Stimulated activated naive B cell treated with anti-CD40 and anti-IgM and Interleukin-4, amounts not matched to agents 10 μg/mL and 1 μg/mL and 100 μg/mL, for 72 hours (primary cell): ENCODE data around the gene SRF.

Source experiments
- ATAC-seq, 2 donors: fragments of 150-1000 bp; cut with Tn5 transposase; replicated peaks; 2 replicates each; pipeline ENCODE4 v1.10.0; 2021; ENCODE audit warnings: moderate library complexity in 1 of 2
- DNase-seq: peaks from one replicate; pipeline ENCODE4 v3.0.0; 2021
- H3K27ac Mint-ChIP-seq: one replicate; pipeline ENCODE4 v1.8.0; 2022; ENCODE audit warnings: mild to moderate bottlenecking, mixed read lengths
- H3K27me3 Mint-ChIP-seq, 2 donors: one replicate each; pipeline ENCODE4 v1.8.0; 2022; ENCODE audit warnings: mixed read lengths in 2 of 2
- H3K36me3 Mint-ChIP-seq, 2 donors: one replicate each; pipeline ENCODE4 v1.8.0; 2022; ENCODE audit warnings: mixed read lengths in 2 of 2, mild to moderate bottlenecking in 1 of 2
- H3K4me1 Mint-ChIP-seq, 2 donors: one replicate each; pipeline ENCODE4 v1.8.0; 2022; ENCODE audit warnings: mixed read lengths in 2 of 2, mild to moderate bottlenecking in 1 of 2
- H3K4me3 Mint-ChIP-seq, 2 donors: one replicate each; pipeline ENCODE4 v1.8.0; 2022; ENCODE audit warnings: mild to moderate bottlenecking in 2 of 2, mixed read lengths in 2 of 2, moderate library complexity in 1 of 2
- H3K9me3 Mint-ChIP-seq, 2 donors: one replicate each; pipeline ENCODE4 v1.8.0; 2022; ENCODE audit warnings: mixed read lengths in 2 of 2, mild to moderate bottlenecking in 1 of 2

SRF gene

DNA sequence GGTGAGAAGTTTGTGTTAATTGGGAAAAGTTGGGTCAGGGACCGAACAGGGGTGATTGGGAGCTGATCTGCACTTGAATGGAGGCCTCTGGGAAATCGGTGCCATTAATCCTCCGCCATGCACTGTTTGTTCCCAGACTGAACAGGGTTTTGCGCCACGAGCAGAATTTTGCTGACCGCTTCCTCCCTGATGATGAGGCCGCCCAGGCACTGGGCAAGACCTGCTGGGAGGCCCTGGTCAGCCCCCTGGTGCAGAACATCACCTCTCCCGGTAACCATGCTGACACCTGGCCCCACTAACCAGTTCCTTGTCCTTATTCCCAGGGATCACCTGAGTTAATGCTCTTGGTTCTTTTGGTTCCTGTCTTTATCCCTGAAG lies 32.6 kb downstream of the SRF start:
- no peaks in the 10 kb centered on the region for H3K9me3 Mint-ChIP-seq
- H3K4me1 Mint-ChIP-seq = peaks cover 0 to 4% of the 10 kb centered on the region in 2 donors
- H3K27me3 Mint-ChIP-seq = no peaks in the 10 kb centered on the region
- H3K36me3 Mint-ChIP-seq = peaks cover 41 to 62% of the 10 kb centered on the region in 2 donors
- no peak for DNase-seq
- no peak overlapping the region for H3K4me3 Mint-ChIP-seq
- no peak for ATAC-seq
- H3K27ac Mint-ChIP-seq = peak overlapping the region; percentile 33

DNA sequence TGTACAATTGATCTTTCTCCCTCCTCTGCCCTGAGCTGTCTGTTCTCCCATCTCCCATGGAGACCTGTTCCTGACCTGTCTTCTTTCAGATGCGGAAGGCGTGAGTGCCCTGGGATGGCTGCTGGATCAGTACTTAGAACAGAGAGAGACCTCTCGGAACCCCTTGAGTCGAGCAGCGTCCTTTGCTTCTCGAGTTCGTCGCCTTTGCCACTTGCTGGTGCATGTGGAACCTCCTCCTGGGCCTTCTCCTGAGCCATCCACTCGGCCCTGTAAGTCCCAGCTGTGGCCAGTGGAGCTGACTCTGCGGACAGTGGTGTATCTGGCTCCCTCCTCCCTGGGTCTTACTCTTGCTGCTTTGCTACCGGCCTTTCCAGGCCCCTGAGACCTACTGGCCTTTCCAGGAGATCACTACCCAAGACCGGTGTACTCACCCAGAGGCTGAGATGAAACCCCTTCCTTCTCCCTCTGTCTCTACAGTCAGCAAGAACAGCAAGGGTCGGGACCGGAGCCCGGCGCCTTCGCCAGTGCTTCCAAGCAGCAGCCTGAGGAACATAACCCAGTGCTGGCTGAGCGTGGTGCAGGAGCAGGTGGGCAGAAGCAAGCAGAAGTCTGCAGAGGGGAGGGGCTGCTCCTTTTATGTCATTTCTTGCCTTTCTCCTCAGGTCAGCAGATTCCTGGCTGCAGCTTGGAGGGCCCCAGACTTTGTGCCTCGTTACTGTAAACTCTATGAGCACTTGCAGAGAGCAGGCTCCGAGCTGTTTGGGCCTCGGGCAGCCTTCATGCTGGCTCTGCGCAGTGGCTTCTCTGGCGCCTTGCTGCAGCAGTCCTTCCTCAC lies 33.4 kb downstream of the SRF start:
- Mint-ChIP-seq H3K4me3 (no peak overlapping the region), H3K9me3 (no peaks in the 10 kb centered on the region), H3K27me3 (no peaks in the 10 kb centered on the region), H3K4me1 (peaks cover 0 to 4% of the 10 kb centered on the region in 2 donors), H3K36me3 (peaks cover 43 to 61% of the 10 kb centered on the region in 2 donors), H3K27ac (peak overlapping the region; percentile 33)
- DNase-seq = no peak
- ATAC-seq = no peak

DNA sequence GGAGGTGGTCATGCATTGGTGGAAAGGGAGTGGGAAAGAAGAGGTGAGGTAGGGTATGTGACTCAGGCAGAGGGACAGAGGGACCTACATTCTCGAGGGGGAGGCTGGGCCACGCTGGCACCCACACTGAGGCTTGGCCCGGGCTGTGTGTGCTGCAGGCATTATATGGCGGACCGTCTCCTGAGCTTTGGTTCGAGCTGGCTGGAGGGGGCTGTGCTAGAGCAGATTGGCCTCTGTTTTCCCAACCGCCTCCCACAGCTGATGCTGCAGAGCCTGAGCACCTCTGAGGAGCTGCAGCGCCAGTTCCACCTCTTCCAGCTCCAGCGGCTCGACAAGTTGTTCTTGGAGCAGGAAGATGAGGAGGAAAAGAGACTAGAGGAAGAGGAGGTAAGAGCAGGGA lies 34.8 kb downstream of the SRF start:
- H3K36me3 Mint-ChIP-seq = peaks cover 40 to 53% of the 10 kb centered on the region in 2 donors
- H3K9me3 Mint-ChIP-seq = no peaks in the 10 kb centered on the region
- H3K4me3 Mint-ChIP-seq = no peak overlapping the region
- ATAC-seq = no peak
- H3K27me3 Mint-ChIP-seq = no peaks in the 10 kb centered on the region
- DNase-seq = no peak
- no peak overlapping the region for H3K27ac Mint-ChIP-seq
- H3K4me1 Mint-ChIP-seq = peaks cover 0 to 4% of the 10 kb centered on the region in 2 donors

DNA sequence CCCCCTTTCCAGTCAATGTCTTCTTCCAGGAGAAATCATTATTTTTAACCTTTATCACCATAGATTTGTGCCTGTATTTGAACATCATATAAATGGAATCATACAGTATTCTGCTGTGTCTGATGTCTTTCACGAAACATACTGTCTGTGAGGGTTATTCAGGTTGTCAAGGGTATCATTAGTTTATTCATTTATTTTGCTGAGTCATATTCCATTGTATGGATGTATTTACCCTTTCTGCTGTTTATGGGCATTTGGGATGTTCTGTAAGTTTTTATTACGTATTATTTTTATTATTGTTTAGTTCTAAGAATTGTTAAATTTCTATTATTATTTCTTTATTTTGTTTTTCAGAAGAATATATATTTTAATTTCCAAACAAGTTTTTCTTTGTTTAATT lies 36.2 kb downstream of the SRF start:
- Mint-ChIP-seq H3K27me3 (no peaks in the 10 kb centered on the region), H3K27ac (peak overlapping the region; percentile 22), H3K9me3 (no peaks in the 10 kb centered on the region), H3K4me3 (no peak overlapping the region), H3K36me3 (peaks cover 37 to 47% of the 10 kb centered on the region in 2 donors), H3K4me1 (peaks cover 0 to 6% of the 10 kb centered on the region in 2 donors)
- DNase-seq = no peak
- ATAC-seq = no peak

DNA sequence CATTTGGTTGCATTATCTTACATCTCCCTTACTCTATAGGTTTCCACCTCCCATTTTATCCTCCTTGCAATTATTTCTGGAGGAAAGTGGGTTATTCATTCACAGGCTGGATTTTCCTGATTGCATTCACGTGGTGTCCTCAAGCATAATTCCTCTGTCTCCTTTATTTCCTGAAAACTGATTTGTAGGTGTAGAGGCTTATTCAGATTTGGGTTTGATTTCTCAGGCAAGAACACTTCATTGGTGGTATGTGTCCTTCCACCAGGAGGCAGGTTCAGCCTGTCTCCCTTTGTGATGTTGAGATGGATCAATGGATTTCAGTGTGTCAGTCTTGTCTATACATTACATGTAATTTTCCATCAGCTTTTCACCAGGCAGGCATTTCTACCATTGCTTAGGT lies 40.9 kb downstream of the SRF start:
- no peak for DNase-seq
- Mint-ChIP-seq H3K9me3 (no peaks in the 10 kb centered on the region), H3K4me3 (no peak overlapping the region), H3K27me3 (no peaks in the 10 kb centered on the region), H3K27ac (no peak overlapping the region), H3K36me3 (peaks cover 31 to 43% of the 10 kb centered on the region in 2 donors), H3K4me1 (peaks cover 0 to 6% of the 10 kb centered on the region in 2 donors)
- ATAC-seq = no peak

DNA sequence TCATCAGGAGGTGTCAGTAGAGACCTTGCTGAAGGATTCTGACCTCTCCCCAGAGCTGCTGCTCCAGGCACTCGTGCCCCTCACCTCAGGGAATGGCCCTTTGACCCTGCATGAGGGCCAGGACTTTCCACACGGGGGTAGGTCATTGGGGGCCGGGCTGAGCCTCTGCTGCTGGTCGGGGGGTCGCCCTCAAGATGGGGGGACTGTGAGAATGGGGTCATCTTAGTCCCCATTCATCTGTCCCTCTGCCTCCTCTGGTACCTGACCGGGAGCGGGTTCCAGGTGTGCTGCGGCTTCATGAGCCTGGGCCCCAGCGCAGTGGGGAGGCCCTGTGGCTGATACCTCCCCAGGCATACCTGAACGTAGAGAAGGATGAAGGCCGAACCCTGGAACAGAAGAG lies 42.4 kb downstream of the SRF start:
- no peaks in the 10 kb centered on the region for H3K27me3 Mint-ChIP-seq
- no peak overlapping the region for H3K4me3 Mint-ChIP-seq
- DNase-seq = no peak
- peaks cover 0 to 3% of the 10 kb centered on the region in 2 donors for H3K4me1 Mint-ChIP-seq
- no peak overlapping the region for H3K27ac Mint-ChIP-seq
- H3K36me3 Mint-ChIP-seq = peaks cover 41 to 47% of the 10 kb centered on the region in 2 donors
- no peak for ATAC-seq
- no peaks in the 10 kb centered on the region for H3K9me3 Mint-ChIP-seq

DNA sequence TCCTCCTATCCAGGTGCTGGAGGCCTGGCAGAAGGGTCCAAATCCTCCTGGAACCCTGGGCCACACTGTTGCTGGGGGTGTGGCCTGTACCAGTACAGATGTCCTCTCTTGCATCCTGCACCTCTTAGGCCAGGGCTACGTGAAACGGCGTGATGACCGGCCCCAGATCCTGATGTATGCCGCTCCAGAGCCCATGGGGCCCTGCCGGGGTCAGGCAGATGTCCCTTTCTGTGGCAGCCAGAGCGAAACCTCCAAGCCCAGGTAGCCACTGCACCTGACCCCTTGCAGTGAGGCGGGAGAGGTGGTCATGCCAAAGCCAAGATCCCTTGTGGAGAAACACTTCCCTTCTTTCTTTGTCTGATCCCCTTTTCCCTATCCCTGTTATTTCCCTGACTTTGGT lies 44.0 kb downstream of the SRF start:
- H3K4me3 Mint-ChIP-seq = no peak overlapping the region
- H3K36me3 Mint-ChIP-seq = peaks cover 47 to 62% of the 10 kb centered on the region in 2 donors
- DNase-seq (no peak), ATAC-seq (no peak)
- peaks cover 9 to 13% of the 10 kb centered on the region in 2 donors for H3K4me1 Mint-ChIP-seq
- H3K27ac Mint-ChIP-seq = peak overlapping the region; percentile 20
- no peaks in the 10 kb centered on the region for H3K27me3 Mint-ChIP-seq
- no peaks in the 10 kb centered on the region for H3K9me3 Mint-ChIP-seq

DNA sequence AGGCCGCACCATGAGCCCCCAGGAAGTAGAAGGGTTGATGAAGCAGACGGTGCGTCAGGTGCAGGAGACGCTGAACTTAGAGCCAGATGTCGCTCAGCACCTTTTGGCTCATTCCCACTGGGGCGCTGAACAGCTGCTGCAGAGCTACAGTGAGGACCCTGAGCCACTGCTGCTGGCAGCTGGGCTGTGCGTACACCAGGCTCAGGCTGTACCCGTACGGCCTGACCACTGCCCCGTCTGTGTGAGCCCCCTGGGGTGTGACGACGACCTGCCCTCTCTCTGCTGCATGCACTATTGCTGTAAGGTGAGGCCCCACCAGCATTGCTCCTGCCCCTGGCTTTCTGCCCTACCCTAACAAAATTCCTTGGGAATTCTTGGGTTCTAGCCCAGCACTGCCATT lies 45.1 kb downstream of the SRF start:
- H3K27ac Mint-ChIP-seq = peak overlapping the region; percentile 63
- DNase-seq (no peak), ATAC-seq (no peak)
- H3K4me1 Mint-ChIP-seq = peaks cover 13 to 16% of the 10 kb centered on the region in 2 donors
- peaks cover 49 to 68% of the 10 kb centered on the region in 2 donors for H3K36me3 Mint-ChIP-seq
- H3K9me3 Mint-ChIP-seq = no peaks in the 10 kb centered on the region
- no peaks in the 10 kb centered on the region for H3K27me3 Mint-ChIP-seq
- H3K4me3 Mint-ChIP-seq = no peak overlapping the region

DNA sequence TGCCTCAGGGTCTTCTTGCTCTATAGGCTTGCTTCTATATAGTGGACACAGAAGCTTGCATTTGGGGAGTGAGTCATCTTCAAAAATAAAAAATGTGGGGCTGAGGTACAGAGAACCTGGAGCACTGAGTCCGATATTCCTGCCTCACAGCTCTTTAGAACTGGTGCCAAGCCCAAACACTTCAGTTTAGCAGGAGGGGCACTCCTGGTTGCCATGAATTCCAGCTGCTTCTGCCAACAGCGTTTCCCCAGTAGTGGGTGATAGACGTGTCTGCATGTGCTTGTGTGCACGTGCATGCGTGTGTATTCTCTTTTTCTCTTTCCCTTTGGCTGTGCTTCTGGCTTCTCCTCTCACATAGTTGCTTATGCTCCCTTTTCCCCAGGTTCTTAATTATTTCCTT lies 46.3 kb downstream of the SRF start:
- Mint-ChIP-seq H3K36me3 (peaks cover 56 to 75% of the 10 kb centered on the region in 2 donors), H3K9me3 (no peaks in the 10 kb centered on the region), H3K4me3 (no peak overlapping the region), H3K4me1 (peaks cover 21 to 25% of the 10 kb centered on the region in 2 donors), H3K27ac (no peak overlapping the region), H3K27me3 (no peaks in the 10 kb centered on the region)
- DNase-seq (no peak), ATAC-seq (no peak)

DNA sequence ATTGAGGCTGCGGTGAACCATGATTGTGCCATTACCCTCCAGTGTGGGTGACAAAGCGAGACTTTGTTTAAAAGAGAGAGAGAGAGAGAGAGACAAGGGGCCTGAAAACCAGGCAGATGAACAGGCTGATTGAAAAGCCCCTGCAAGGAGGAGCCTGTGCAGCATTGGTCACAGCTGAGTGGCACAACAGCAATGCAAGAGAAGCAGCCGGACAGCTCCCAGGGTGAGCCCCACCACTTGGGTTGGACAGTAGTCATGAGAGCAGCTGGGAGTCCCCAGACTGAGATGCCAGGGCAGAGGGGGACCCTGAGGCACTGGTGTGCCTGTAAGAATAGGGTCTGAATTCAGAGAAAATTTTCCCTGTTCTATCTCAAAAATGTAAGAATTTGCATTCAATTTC lies 48.0 kb downstream of the SRF start:
- no peak for DNase-seq
- Mint-ChIP-seq H3K27ac (no peak overlapping the region), H3K9me3 (no peaks in the 10 kb centered on the region), H3K4me3 (no peak overlapping the region), H3K27me3 (no peaks in the 10 kb centered on the region), H3K4me1 (peaks cover 34 to 43% of the 10 kb centered on the region in 2 donors), H3K36me3 (peaks cover 56 to 76% of the 10 kb centered on the region in 2 donors)
- ATAC-seq = no peak

DNA sequence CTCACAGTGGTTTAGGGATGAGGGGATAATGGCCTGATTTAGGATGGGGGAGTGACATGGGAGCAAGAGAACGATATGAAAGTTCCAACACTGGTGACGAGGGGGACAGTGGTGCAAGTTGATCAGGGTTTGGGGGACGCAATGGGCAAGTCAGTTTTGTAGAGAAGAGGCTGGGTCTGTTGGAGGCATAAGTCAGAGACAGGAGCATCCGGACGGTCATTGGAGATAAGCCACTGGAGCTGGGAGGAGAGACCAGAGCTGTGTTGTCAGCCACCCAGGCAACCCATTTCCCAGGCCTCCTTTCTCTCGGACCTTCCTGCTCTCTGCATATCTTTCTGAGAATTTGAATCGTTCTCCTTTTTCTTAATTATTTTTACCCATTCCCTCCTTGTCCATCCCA lies 48.7 kb downstream of the SRF start:
- Mint-ChIP-seq H3K9me3 (no peaks in the 10 kb centered on the region), H3K4me3 (no peak overlapping the region), H3K27ac (peak overlapping the region; percentile 20), H3K27me3 (no peaks in the 10 kb centered on the region), H3K4me1 (peaks cover 39 to 50% of the 10 kb centered on the region in 2 donors), H3K36me3 (peaks cover 55 to 78% of the 10 kb centered on the region in 2 donors)
- DNase-seq (no peak), ATAC-seq (no peak)

DNA sequence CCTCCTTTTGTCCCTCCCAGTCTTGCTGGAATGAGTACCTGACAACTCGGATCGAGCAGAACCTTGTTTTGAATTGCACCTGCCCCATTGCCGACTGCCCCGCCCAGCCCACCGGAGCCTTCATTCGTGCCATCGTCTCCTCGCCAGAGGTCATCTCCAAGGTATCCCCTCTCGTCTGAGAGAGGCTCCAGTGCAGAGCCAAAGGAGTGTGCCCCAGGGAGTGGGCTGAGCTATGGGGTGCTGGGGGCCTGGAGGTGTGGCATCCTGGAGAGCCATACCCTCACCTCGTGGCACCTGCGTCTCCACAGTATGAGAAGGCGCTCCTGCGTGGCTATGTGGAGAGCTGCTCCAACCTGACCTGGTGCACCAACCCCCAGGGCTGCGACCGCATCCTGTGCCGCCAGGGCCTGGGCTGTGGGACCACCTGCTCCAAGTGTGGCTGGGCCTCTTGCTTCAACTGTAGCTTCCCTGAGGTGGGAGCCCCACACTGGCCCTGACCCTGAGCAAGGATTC lies 49.4 kb downstream of the SRF start:
- no peak for DNase-seq
- Mint-ChIP-seq H3K4me1 (peaks cover 40 to 57% of the 10 kb centered on the region in 2 donors), H3K27ac (peak overlapping the region; percentile 39), H3K36me3 (peaks cover 54 to 75% of the 10 kb centered on the region in 2 donors), H3K9me3 (no peaks in the 10 kb centered on the region), H3K4me3 (no peak overlapping the region), H3K27me3 (no peaks in the 10 kb centered on the region)
- ATAC-seq = no peak

DNA sequence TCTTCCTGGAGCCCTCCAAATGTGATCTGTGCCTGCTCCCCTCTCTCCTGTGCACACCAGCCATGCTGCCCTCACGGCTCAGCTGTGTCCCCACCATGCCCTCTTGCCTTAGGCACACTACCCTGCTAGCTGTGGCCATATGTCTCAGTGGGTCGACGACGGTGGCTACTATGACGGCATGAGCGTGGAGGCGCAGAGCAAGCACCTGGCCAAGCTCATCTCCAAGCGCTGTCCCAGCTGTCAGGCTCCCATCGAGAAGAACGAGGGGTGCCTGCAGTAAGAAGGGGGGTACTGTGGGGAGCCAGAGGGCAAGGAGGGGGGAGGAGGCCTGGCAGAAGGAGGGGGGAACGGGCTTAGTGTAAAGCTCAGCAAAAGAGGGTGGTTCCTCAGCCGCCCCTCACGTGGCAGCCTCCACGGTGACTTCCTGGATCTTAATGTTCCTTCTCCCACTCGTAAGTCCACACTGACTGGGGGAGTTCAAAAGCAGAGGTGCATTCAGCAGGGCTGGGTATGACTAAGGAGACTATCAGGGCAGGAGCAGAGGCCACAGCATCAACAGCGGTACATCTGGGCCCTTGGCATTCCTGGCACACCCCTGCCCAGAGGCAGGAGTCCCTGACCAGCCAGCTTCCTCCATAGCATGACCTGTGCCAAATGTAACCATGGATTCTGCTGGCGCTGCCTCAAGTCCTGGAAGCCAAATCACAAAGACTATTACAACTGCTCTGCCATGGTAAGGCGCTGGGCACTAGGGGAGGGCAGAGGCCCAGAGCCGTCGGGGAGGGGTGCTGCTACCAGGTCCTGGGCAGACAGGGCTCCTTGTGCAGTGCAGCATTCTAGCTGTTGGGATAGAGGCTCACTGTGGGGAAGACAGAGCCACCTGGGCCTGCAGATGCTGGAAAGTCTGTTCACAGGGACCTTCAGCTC lies 50.2 kb downstream of the SRF start:
- Mint-ChIP-seq H3K27ac (peak overlapping the region; percentile 83), H3K27me3 (no peaks in the 10 kb centered on the region), H3K36me3 (peaks cover 59 to 76% of the 10 kb centered on the region in 2 donors), H3K4me1 (peaks cover 49 to 65% of the 10 kb centered on the region in 2 donors), H3K4me3 (peak overlapping the region; percentile 6 to 22), H3K9me3 (no peaks in the 10 kb centered on the region)
- ATAC-seq (no peak), DNase-seq (no peak)

DNA sequence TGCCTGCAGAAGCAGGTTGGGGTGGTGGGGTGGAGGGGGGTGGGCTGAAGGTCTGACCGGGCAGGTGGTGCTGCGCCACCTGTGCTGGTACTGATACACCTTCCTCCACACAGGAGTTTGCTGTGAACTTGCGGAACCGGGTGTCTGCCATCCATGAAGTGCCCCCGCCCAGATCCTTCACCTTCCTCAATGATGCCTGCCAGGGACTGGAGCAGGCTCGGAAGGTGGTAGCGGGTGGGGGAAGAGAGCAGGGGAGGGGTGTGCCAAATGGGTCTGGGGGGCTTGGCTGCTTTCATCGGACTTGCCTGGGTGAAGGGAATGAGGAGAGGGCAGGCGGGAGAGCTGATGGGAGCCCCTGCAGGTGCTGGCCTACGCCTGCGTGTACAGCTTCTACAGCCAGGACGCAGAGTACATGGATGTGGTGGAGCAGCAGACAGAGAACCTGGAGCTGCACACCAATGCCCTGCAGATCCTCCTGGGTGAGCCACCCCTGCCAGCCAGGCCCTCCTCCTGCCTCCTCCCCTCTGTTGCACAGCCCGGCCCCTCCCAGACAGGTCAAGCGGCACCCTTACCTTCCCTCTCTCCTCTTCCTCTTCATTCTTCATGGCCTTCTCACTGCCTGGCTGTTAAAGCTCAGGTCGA lies 51.5 kb downstream of the SRF start:
- ATAC-seq (no peak), DNase-seq (no peak)
- peaks cover 0 to 2% of the 10 kb centered on the region in 2 donors for H3K9me3 Mint-ChIP-seq
- H3K27me3 Mint-ChIP-seq = no peaks in the 10 kb centered on the region
- H3K4me1 Mint-ChIP-seq = peaks cover 52 to 70% of the 10 kb centered on the region in 2 donors
- peak overlapping the region; percentile 45 to 59 for H3K4me3 Mint-ChIP-seq
- H3K27ac Mint-ChIP-seq = peak overlapping the region; percentile 98
- peaks cover 53 to 75% of the 10 kb centered on the region in 2 donors for H3K36me3 Mint-ChIP-seq
